Naive thymus-derived CD8-positive, alpha-beta T cell (primary cell): ENCODE results near the gene NENF. TPM values are rescaled to one million over a fixed set of nuclear protein-coding genes. Genes with fewer than 3 reads are reported as not detected.
"Not testable (repeated sequence)": the region's sequence is repeated elsewhere in the genome, so short reads cannot be mapped to it uniquely, and the experiment has no call there.

Experiments used
- ATAC-seq, 2 donors: fragments of 150-1000 bp; cut with Tn5 transposase in 1 of 2; sonication (Bioruptor Pico), chemical (Tn5 transposase) in 1 of 2; 1 replicate in 1 of 2; 2 replicates in 1 of 2; pipeline ENCODE4 v1.10.0; 2021; ENCODE audit warnings: mild to moderate bottlenecking in 2 of 2, moderate library complexity in 2 of 2
- POLR2A ChIA-PET: fragments of 350-600 bp; sonication (Branson Sonifier 250); formaldehyde crosslinking; loops from one replicate; lab custom pipeline; 2021; ENCODE audit warnings: antibody characterized with exemption; lab: Charles Lee
- DNase-seq, 10 donors: peaks; one replicate each; pipeline versions ENCODE4 v3.0.0 to v3.0.0-alpha.2; 2020 to 2022
- H3K27ac Mint-ChIP-seq, 10 donors: one replicate each; pipeline ENCODE4 v1.8.0; 2020 to 2022; ENCODE audit warnings: mild to moderate bottlenecking in 10 of 10, mixed read lengths in 10 of 10, moderate library complexity in 4 of 10, inconsistent platforms in 1 of 10
- H3K27me3 Mint-ChIP-seq, 5 donors: one replicate each; pipeline ENCODE4 v1.8.0; 2021 to 2022; ENCODE audit warnings: mixed read lengths in 5 of 5
- H3K36me3 Mint-ChIP-seq, 3 donors: one replicate each; pipeline ENCODE4 v1.8.0; 2020 to 2022; ENCODE audit warnings: mixed read lengths in 3 of 3, mild to moderate bottlenecking in 2 of 3, inconsistent platforms in 1 of 3
- H3K4me1 Mint-ChIP-seq, 4 donors: one replicate each; pipeline ENCODE4 v1.8.0; 2021 to 2022; ENCODE audit warnings: mixed read lengths in 4 of 4
- H3K4me3 Mint-ChIP-seq, 10 donors: one replicate each; pipeline ENCODE4 v1.8.0; 2020 to 2022; ENCODE audit warnings: mild to moderate bottlenecking in 10 of 10, mixed read lengths in 10 of 10, moderate library complexity in 6 of 10, inconsistent platforms in 1 of 10
- H3K9me3 Mint-ChIP-seq, 9 donors: one replicate each; pipeline ENCODE4 v1.8.0; 2020 to 2022; ENCODE audit warnings: mixed read lengths in 9 of 9, mild to moderate bottlenecking in 3 of 9, inconsistent platforms in 1 of 9, moderate library complexity in 1 of 9
- polyA plus RNA-seq, 3 donors: library from polyadenylated mRNA; unstranded; fragments of 300-500 nt; fragmentation: Illumina TruSeq; gene quantifications; one replicate each; pipeline ENCODE4 v1.2.3, GENCODE V29; 2021
- total RNA-seq, 8 experiments: library from RNA in 2 of 8; stranded (reverse) in 2 of 8; gene quantifications; one replicate each; pipeline ENCODE4 v1.2.3 and lab custom pipeline; 2021 to 2026

The NENF gene
- total and polyA plus RNA-seq, 5 experiments from 2014 or later, result 21.5 to 68.0 (median 35.9) TPM

- Mint-ChIP-seq H3K36me3 (no peaks in the 10 kb centered on the region), H3K9me3 (no peaks in the 10 kb centered on the region), H3K4me3 (no peak overlapping the region), H3K4me1 (peaks cover 0 to 2% (median 0%) of the 10 kb centered on the region in 4 donors), H3K27ac (peak overlapping the region in 1 of 10 donors; percentile 19), H3K27me3 (peaks cover 0 to 6% (median 1%) of the 10 kb centered on the region in 5 donors)
- DNase-seq (peak in 1 of 10 donors; percentile 11), ATAC-seq (no peak)
- POLR2A ChIA-PET, result no interaction called here
These were observed 33.7 kb downstream of the NENF start for GRCh38 chr1:212466437-212466836.

GRCh38 chr1:212466898-212467650, 34.4 kb downstream of the NENF start:
- peak overlapping the region in 2 of 10 donors; percentile 4 to 19 for H3K27ac Mint-ChIP-seq
- DNase-seq (peak in 1 of 10 donors; percentile 2), ATAC-seq (no peak)
- no peak overlapping the region for H3K4me3 Mint-ChIP-seq
- peaks cover 0 to 6% (median 1%) of the 10 kb centered on the region in 5 donors for H3K27me3 Mint-ChIP-seq
- peaks cover 0 to 2% (median 0%) of the 10 kb centered on the region in 4 donors for H3K4me1 Mint-ChIP-seq
- H3K9me3 Mint-ChIP-seq, result no peaks in the 10 kb centered on the region
- POLR2A ChIA-PET, result no interaction called here
- H3K36me3 Mint-ChIP-seq, result no peaks in the 10 kb centered on the region

DNA sequence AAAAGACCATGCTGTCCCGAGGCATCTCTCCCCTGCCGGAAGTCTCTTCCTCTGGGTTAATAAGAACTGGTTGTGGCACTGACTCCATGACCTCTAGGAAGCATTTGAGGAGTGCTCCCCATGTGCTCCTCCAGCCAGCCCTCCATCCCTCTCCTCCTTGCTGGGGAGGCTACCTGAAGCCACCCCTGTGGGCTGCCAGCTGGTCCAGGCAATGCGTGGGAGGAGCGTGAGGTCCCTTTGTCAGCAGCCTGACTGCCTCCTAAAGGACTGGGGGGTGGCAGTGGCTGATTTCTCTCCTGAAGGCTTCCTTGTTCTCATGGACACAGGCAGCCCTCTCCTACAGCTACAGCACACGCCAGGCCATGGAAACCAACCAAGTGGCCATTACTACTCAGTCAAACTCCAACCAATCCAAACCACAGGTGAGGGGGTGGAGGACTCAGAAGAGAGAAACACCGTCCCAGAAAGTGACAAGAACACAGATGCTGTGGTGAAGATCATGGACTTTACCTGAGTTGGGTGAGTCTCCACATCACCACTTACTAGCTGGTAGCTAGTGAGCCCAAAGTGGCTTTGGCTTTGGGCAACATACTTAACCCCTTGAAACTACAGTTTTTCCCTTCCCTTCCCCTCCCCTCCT, 35.2 kb downstream of the NENF start:
- H3K4me1 Mint-ChIP-seq, result peaks cover 0 to 2% (median 0%) of the 10 kb centered on the region in 4 donors
- DNase-seq (peak in 2 of 10 donors; percentile 1 to 19), ATAC-seq (peak in 1 of 2 donors; percentile 23)
- POLR2A ChIA-PET, result no interaction called here
- H3K4me3 Mint-ChIP-seq, result peak overlapping the region in 1 of 10 donors; percentile 36
- H3K9me3 Mint-ChIP-seq, result no peaks in the 10 kb centered on the region
- H3K36me3 Mint-ChIP-seq, result no peaks in the 10 kb centered on the region
- H3K27me3 Mint-ChIP-seq, result peaks cover 0 to 6% (median 1%) of the 10 kb centered on the region in 5 donors
- H3K27ac Mint-ChIP-seq, result peak overlapping the region in 2 of 10 donors; percentile 75 to 95

DNA sequence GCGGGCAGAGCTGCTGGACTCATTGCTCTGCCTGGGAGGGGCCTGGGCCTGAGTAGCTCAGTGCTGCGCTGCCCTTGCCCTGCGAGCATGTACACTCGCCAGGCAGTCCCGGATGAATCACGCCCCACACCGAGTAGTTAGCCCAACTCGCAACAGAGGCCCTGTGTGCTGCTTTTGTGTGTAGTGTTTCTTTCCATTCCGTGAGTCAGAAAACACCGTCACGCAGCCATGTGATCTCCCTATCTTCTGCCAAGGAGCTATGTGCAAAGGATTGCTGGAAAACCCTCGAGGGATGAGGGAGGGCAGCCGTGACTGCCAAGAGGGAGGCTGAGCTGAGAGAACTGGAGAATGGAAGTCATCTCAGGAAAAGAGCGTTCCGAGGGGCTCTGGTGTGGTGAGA, 37.3 kb downstream of the NENF start:
- ATAC-seq (no peak), DNase-seq (no peak)
- no peak overlapping the region for H3K4me3 Mint-ChIP-seq
- POLR2A ChIA-PET, result no interaction called here
- peaks cover 0 to 2% (median 0%) of the 10 kb centered on the region in 4 donors for H3K4me1 Mint-ChIP-seq
- H3K27me3 Mint-ChIP-seq, result peaks cover 0 to 5% (median 1%) of the 10 kb centered on the region in 5 donors
- no peaks in the 10 kb centered on the region for H3K36me3 Mint-ChIP-seq
- no peaks in the 10 kb centered on the region for H3K9me3 Mint-ChIP-seq
- peak overlapping the region in 1 of 10 donors; percentile 22 for H3K27ac Mint-ChIP-seq

DNA sequence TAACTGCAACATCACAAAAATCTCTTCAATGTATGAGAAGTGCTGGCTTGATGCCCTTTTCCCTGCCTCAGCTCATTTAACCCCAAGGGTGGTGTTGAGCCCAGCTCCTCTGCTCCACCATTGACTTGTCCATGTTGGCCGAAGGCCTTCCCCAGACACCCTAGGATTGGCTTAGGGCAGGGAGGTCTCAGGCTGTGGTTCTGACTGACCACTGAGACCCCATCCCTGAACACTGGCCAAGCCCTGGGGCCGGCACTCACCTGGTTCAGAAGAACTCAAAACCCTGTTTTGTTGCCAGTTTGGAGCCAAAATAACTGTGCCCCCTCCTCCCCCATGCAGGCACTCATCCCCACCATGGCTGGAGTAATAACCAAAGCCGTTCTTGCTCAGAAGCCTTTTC, 38.6 kb downstream of the NENF start:
- no peak for ATAC-seq
- DNase-seq, result peak in 1 of 10 donors; percentile 41
- Mint-ChIP-seq H3K4me1 (peaks cover 0 to 2% (median 0%) of the 10 kb centered on the region in 4 donors), H3K27me3 (peaks cover 0 to 7% (median 1%) of the 10 kb centered on the region in 5 donors), H3K9me3 (no peaks in the 10 kb centered on the region), H3K4me3 (no peak overlapping the region), H3K36me3 (no peaks in the 10 kb centered on the region), H3K27ac (no peak overlapping the region)
- POLR2A ChIA-PET, result no interaction called here

DNA sequence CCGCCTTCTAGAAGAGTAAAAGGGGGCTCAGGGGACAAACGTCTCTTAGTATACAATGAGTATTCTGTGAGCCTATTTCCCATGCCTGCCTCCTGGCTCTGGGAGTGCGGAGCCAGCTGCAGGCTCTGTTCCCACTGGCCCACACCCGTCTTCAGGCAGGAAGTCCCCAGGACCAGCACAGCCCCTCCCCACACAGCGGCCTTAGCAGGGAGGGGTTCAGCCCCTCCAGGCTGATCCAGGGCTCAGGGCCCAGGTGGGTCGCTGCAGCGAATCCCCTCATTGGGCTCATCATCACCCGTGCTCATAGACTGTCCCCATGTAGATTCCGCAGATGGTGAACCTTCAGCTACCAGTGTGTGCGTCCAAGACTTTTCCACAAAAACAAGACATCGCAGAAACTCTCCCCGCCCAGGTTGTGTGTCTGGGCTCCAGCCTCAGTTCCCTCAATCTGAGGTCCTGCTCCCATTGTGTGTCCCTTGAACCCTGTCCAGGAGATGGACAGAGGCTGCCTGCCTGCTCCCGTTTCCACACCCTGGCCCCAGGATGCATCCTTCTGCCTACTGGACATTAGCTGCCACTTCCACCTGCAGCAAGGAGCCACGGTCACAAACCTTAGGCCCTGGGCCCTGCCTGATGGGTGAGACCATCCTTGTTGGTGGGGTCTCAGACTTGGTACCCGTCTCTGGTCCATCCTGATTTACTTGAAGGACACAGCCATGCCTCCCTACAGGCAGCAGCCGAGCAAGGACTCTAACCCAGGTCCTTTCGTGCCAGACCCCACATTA, 39.4 kb downstream of the NENF start:
- Mint-ChIP-seq H3K27ac (no peak overlapping the region), H3K27me3 (peaks cover 0 to 8% (median 1%) of the 10 kb centered on the region in 5 donors), H3K4me1 (peaks cover 0 to 4% (median 2%) of the 10 kb centered on the region in 4 donors), H3K4me3 (no peak overlapping the region), H3K9me3 (no peaks in the 10 kb centered on the region), H3K36me3 (no peaks in the 10 kb centered on the region)
- ATAC-seq (no peak), DNase-seq (peak in 1 of 10 donors; percentile 43)
- POLR2A ChIA-PET, result no interaction called here

DNA sequence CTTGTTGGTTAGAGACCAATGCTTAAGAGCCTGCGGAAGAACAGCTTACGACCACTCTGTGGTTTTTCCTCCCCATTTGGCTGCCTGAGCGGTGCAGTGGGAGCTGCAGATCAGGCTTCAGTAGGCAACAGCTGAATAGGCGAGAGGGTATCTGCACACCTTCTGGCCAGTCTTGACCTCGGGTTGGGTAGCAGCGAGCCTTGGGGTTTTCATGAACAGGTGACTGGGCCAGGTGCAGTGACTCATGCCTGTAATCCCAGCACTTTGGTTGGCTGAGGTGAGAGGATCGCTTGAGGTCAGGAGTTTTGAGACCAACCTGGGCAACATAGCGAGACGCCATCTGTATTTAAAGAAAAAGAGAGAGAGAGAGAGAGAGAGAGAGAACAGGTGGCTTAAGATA, 41.0 kb downstream of the NENF start:
- no peak for ATAC-seq
- DNase-seq, result peak in 1 of 10 donors; percentile 10
- H3K27me3 Mint-ChIP-seq, result peaks cover 0 to 8% (median 0%) of the 10 kb centered on the region in 5 donors
- no peaks in the 10 kb centered on the region for H3K9me3 Mint-ChIP-seq
- H3K27ac Mint-ChIP-seq, result no peak overlapping the region
- H3K4me3 Mint-ChIP-seq, result no peak overlapping the region
- H3K36me3 Mint-ChIP-seq, result no peaks in the 10 kb centered on the region
- POLR2A ChIA-PET, result no interaction called here
- peaks cover 2 to 10% (median 7%) of the 10 kb centered on the region in 4 donors for H3K4me1 Mint-ChIP-seq

GRCh38 chr1:212475151-212475550, 42.4 kb downstream of the NENF start:
- POLR2A ChIA-PET, result interaction anchor here (0.6 kb wide), 1 partner anchor 49 kb away, joined by 3 read pairs; no protein-coding TSS in a partner anchor
- DNase-seq (no peak), ATAC-seq (no peak)
- no peaks in the 10 kb centered on the region for H3K36me3 Mint-ChIP-seq
- no peak overlapping the region for H3K4me3 Mint-ChIP-seq
- no peak overlapping the region for H3K27ac Mint-ChIP-seq
- H3K9me3 Mint-ChIP-seq, result no peaks in the 10 kb centered on the region
- H3K27me3 Mint-ChIP-seq, result peaks cover 0 to 10% (median 2%) of the 10 kb centered on the region in 5 donors
- peaks cover 2 to 10% (median 8%) of the 10 kb centered on the region in 4 donors for H3K4me1 Mint-ChIP-seq

DNA sequence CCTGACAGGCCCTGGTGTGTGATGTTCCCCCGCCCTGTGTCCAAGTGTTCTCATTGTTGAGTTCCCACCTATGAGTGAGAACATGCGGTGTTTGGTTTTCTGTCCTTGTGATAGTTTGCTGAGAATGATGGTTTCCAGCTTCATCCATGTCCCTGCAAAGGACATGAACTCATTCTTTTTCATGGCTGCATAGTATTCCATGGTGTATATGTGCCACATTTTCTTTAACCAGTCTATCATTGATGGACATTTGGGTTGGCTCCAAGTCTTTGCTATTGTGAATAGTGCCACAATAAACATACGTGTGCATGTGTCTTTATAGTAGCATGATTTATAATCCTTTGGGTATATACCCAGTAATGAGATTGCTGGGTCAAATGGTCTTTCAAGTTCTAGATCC, 43.1 kb downstream of the NENF start:
- POLR2A ChIA-PET, ATAC-seq: not testable (repeated sequence)

GRCh38 chr1:212477014-212477679, 44.4 kb downstream of the NENF start:
- POLR2A ChIA-PET, result interaction anchor here (0.7 kb wide), 1 partner anchor 166 kb away, joined by 4 read pairs; no protein-coding TSS in a partner anchor
- peak; percentile 97 to 99 for ATAC-seq
- H3K27ac Mint-ChIP-seq, result peak overlapping the region in 1 of 10 donors; percentile 65
- DNase-seq, result peak; percentile 39 to 84 (median 68)
- H3K27me3 Mint-ChIP-seq, result peaks cover 0 to 9% (median 2%) of the 10 kb centered on the region in 5 donors
- H3K4me3 Mint-ChIP-seq, result peak overlapping the region in 3 of 10 donors; percentile 15 to 49 (median 40)
- H3K9me3 Mint-ChIP-seq, result no peaks in the 10 kb centered on the region
- H3K36me3 Mint-ChIP-seq, result no peaks in the 10 kb centered on the region
- peaks cover 2 to 23% (median 9%) of the 10 kb centered on the region in 4 donors for H3K4me1 Mint-ChIP-seq

More for the DNA sequence above, 43.1 kb downstream of the NENF start:
- H3K9me3 Mint-ChIP-seq, H3K27ac Mint-ChIP-seq, H3K4me3 Mint-ChIP-seq, H3K36me3 Mint-ChIP-seq, H3K27me3 Mint-ChIP-seq: not testable (repeated sequence)
- peaks cover 2 to 16% (median 9%) of the 10 kb centered on the region in 4 donors for H3K4me1 Mint-ChIP-seq
- DNase-seq, result peak in 1 of 10 donors; percentile 15

GRCh38 chr1:212477680-212478466, 45.2 kb downstream of the NENF start:
- Mint-ChIP-seq H3K4me1 (peaks cover 2 to 23% (median 9%) of the 10 kb centered on the region in 4 donors), H3K36me3 (no peaks in the 10 kb centered on the region), H3K27me3 (peaks cover 0 to 9% (median 2%) of the 10 kb centered on the region in 5 donors), H3K9me3 (no peaks in the 10 kb centered on the region), H3K4me3 (no peak overlapping the region), H3K27ac (no peak overlapping the region)
- peak in 1 of 2 donors; percentile 8 for ATAC-seq
- DNase-seq, result peak in 1 of 10 donors; percentile 8
- POLR2A ChIA-PET, result interaction anchor here (0.6 to 0.7 kb wide), 2 partner anchors 166 to 275 kb away, joined by 3 to 4 read pairs; no protein-coding TSS in a partner anchor
